Endothelial cell of umbilical vein (primary cell): ENCODE data around the gene RLN3. TPM values are rescaled to one million over a fixed set of nuclear protein-coding genes. Genes with fewer than 3 reads are reported as not detected.

Experiments used
- BruUV-seq: library from RNA; stranded (reverse); fragments of 400-500 nt; replicated peaks from 2 replicates; lab custom pipeline; 2021; lab: Mats Ljungman, UMichigan
- CTCF ChIA-PET: fragments of 300-600, 350-600 bp; sonication (Branson Sonifier 250); formaldehyde crosslinking; loops from one replicate; lab custom pipeline; 2021; ENCODE audit warnings: antibody characterized with exemption, inconsistent platforms; lab: Charles Lee
- POLR2A ChIA-PET: fragments of 300-600, 350-600 bp; sonication (Branson Sonifier 250); formaldehyde crosslinking; loops from one replicate; lab custom pipeline; 2021; ENCODE audit warnings: antibody characterized with exemption, inconsistent platforms; lab: Charles Lee
- DNase-seq: peaks from one replicate; pipeline ENCODE4 v3.0.0-alpha.2; 2011; ENCODE audit warnings: low read depth, low spot score
- FAIRE-seq: peaks from 2 replicates; lab custom pipeline; 2011; peaks lifted over from hg19 to GRCh38; lab: Jason Lieb, UNC
- H2AFZ ChIP-seq: 2 replicates; pipeline ENCODE4 v1.6.0; 2012; ENCODE audit warnings: low read depth, low read length, control low read depth, inconsistent platforms
- H3K27ac ChIP-seq: 2 replicates; pipeline ENCODE4 v1.5.1; 2011; ENCODE audit warnings: low read depth, mild to moderate bottlenecking, control low read depth, low read length, moderate library complexity; ENCODE audit not compliant: insufficient read depth
- H3K27me3 ChIP-seq, 2 experiments: 2 replicates each; pipeline versions ENCODE4 v1.6.0 to v1.6.1; 2011; ENCODE audit warnings: low read length in 2 of 2, mixed read lengths in 1 of 2; ENCODE audit not compliant: control insufficient read depth in 2 of 2, insufficient read depth in 2 of 2
- H3K36me3 ChIP-seq, 2 experiments: 2 replicates in 1 of 2; 3 replicates in 1 of 2; pipeline ENCODE4 v1.5.1; 2011; ENCODE audit warnings: low read length in 2 of 2, mild to moderate bottlenecking in 1 of 2, moderate library complexity in 1 of 2; ENCODE audit not compliant: control insufficient read depth in 2 of 2, insufficient read depth in 2 of 2; ENCODE audit errors: extremely low read depth in 1 of 2
- H3K4me1 ChIP-seq: 3 replicates; pipeline ENCODE4 v1.5.1; 2011; ENCODE audit warnings: mild to moderate bottlenecking, low read length; ENCODE audit not compliant: control insufficient read depth, insufficient read depth; ENCODE audit errors: extremely low read depth
- H3K4me2 ChIP-seq: 2 replicates; pipeline ENCODE4 v1.6.1; 2011; ENCODE audit warnings: low read length, control low read depth, mixed read lengths; ENCODE audit not compliant: insufficient read depth
- H3K4me3 ChIP-seq, 3 experiments: fragments of 200-600 bp in 1 of 3; sonication (generic), shearing (Covaris generic) in 1 of 3; replicated peaks in 1 of 3; 2 replicates each; pipeline ENCODE4 v1.5.1; 2011 to 2016; ENCODE audit warnings: control low read depth in 3 of 3, low read length in 3 of 3, mild to moderate bottlenecking in 2 of 3, inconsistent platforms in 1 of 3, low read depth in 1 of 3, moderate library complexity in 1 of 3; ENCODE audit not compliant: insufficient read depth in 1 of 3
- H3K79me2 ChIP-seq: 2 replicates; pipeline ENCODE4 v1.6.0; 2012; ENCODE audit warnings: low read length, inconsistent platforms; ENCODE audit not compliant: control insufficient read depth, insufficient read depth
- H3K9ac ChIP-seq: replicated peaks from 2 replicates; pipeline ENCODE3; 2011; ENCODE audit warnings: low read length, control low read depth; ENCODE audit not compliant: insufficient read depth; ENCODE audit errors: extremely low read depth
- H3K9me1 ChIP-seq: replicated peaks from 3 replicates; pipeline ENCODE4 v1.6.0; 2011; ENCODE audit warnings: mild to moderate bottlenecking, low read length; ENCODE audit not compliant: control insufficient read depth, insufficient read depth; ENCODE audit errors: extremely low read depth
- H3K9me3 ChIP-seq: replicated peaks from 2 replicates; pipeline ENCODE4 v1.5.1; 2012; ENCODE audit warnings: low read length, inconsistent platforms; ENCODE audit not compliant: control insufficient read depth, insufficient read depth
- H4K20me1 ChIP-seq: replicated peaks from 2 replicates; pipeline ENCODE3; 2011; ENCODE audit warnings: mild to moderate bottlenecking, low read length; ENCODE audit not compliant: control insufficient read depth, insufficient read depth; ENCODE audit errors: extremely low read depth
- CTCF ChIP-seq, 2 donors: IDR thresholded peaks; 1 replicate in 1 of 2; 2 replicates in 1 of 2; pipeline ENCODE4 v1.5.1; 2011; ENCODE audit warnings: low read length in 2 of 2, mild to moderate bottlenecking in 2 of 2, moderate library complexity in 2 of 2, control low read depth in 1 of 2, inconsistent platforms in 1 of 2, low read depth in 1 of 2; ENCODE audit not compliant: insufficient read depth in 1 of 2; ENCODE audit errors: extremely low read depth in 1 of 2
- EZH2 ChIP-seq: IDR thresholded peaks from 2 replicates; pipeline ENCODE4 v1.6.1; 2012; ENCODE audit warnings: borderline replicate concordance, low read depth, mild to moderate bottlenecking, moderate library complexity, low read length, inconsistent platforms; ENCODE audit not compliant: severe bottlenecking
- FOS ChIP-seq: IDR thresholded peaks from 2 replicates; pipeline ENCODE4 v1.6.1; 2011; ENCODE audit warnings: mild to moderate bottlenecking, low read length, moderate library complexity, borderline replicate concordance; ENCODE audit not compliant: insufficient read depth
- GATA2 ChIP-seq: IDR thresholded peaks from 2 replicates; pipeline ENCODE4 v1.7.0; 2011; ENCODE audit warnings: low read depth, mild to moderate bottlenecking, moderate library complexity, mixed read lengths, low read length; ENCODE audit not compliant: insufficient read length, insufficient read depth
- JUN ChIP-seq: IDR thresholded peaks from 2 replicates; pipeline ENCODE4 v1.6.1; 2011; ENCODE audit warnings: borderline replicate concordance, low read depth; ENCODE audit not compliant: insufficient read length, insufficient read depth
- MAX ChIP-seq: IDR thresholded peaks from 2 replicates; pipeline ENCODE4 v1.6.1; 2011; ENCODE audit not compliant: insufficient read depth, insufficient read length
- MYC ChIP-seq: IDR thresholded peaks from one replicate; pipeline ENCODE4 v1.6.1; 2011; ENCODE audit warnings: mild to moderate bottlenecking, low read depth, low read length
- POLR2A ChIP-seq: IDR thresholded peaks from 2 replicates; pipeline ENCODE4 v1.6.1; 2012; ENCODE audit warnings: low read depth, mild to moderate bottlenecking, control low read depth, low read length
- POLR2AphosphoS5 ChIP-seq: IDR thresholded peaks from 2 replicates; pipeline ENCODE4 v1.6.1; 2012; ENCODE audit warnings: low read depth, mild to moderate bottlenecking, control low read depth, low read length, moderate library complexity; ENCODE audit not compliant: insufficient read depth
- dilution Hi-C: fragments of 300-500 bp; cut with MboI; formaldehyde crosslinking; loops from one replicate; pipeline ENCODE4 v1.15.0; 2019; ENCODE audit warnings: low sequenced_read_pairs; ENCODE audit not compliant: extremely low pct_ligation_motif_present
- intact Hi-C: fragments of 100-400 bp; cut with micrococcal nuclease; formaldehyde crosslinking; loops from one replicate; pipeline ENCODE4 v1.10.0; 2022
- polyA plus RNA-seq, 4 experiments: library from polyadenylated mRNA; depleted of rRNA in 3 of 4; stranded (reverse) in 3 of 4; unstranded in 1 of 4; fragments of >200 nt; gene quantifications; 2 replicates each; pipeline versions ENCODE4 v1.2.1 to v1.2.3, GENCODE V29; 2011 to 2012; ENCODE audit warnings: missing spikeins in 1 of 4
- total RNA-seq: library from RNA; stranded (reverse); gene quantifications from 2 replicates; pipeline ENCODE4 v1.2.3, GENCODE V29; 2021

Gene RLN3
- total and polyA plus RNA-seq, 2 donors (not counting 3 experiments of a cell fraction or from before 2014, with no cell fraction given), result not detected

DNA sequence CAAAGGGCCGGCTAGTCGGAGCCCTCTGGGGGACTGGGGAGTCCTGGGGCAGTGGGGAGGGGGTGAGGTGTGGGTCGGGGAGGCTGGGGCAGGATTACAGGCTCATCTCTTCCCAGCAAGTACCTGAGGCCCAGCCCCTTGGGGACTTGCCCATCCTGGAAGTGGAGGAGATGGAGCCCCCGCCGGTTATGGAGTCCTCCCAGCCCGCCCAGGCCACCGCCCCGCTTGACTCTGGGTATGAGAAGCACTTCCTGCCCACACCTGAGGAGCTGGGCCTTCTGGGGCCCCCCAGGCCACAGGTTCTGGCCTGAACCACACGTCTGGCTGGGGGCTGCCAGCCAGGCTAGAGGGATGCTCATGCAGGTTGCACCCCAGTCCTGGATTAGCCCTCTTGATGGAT, 24.0 kb downstream of the RLN3 start:
- H3K9ac ChIP-seq, result no peak overlapping the region
- ChIA-PET POLR2A (interaction anchor here (1.0 kb wide), 1 partner anchor 85 kb away, joined by 5 read pairs; no protein-coding TSS in a partner anchor), CTCF (interaction anchor here (1.0 to 3.4 kb wide), 3 partner anchors 9 to 94 kb away, joined by 3 to 14 read pairs (median 12); partner anchors contain the start of gene IL27RA)
- intact Hi-C loops (no loop called here), dilution Hi-C loops (no loop called here)
- no peaks in the 10 kb centered on the region for H3K9me1 ChIP-seq
- no peaks in the 10 kb centered on the region for H4K20me1 ChIP-seq
- no peaks in the 10 kb centered on the region for H3K36me3 ChIP-seq
- no TSS peak for BruUV-seq
- no peaks in the 10 kb centered on the region for H3K79me2 ChIP-seq
- no peaks in the 10 kb centered on the region for H3K27me3 ChIP-seq
- no peak for TF ChIP-seq EZH2
- TF ChIP-seq JUN, result no peak
- TF ChIP-seq FOS, result no peak
- TF ChIP-seq POLR2AphosphoS5, result no peak
- TF ChIP-seq MYC, result no peak
- no peak for TF ChIP-seq POLR2A
- no peak for TF ChIP-seq MAX
- no peak for TF ChIP-seq CTCF (IDR thresholded peaks at IDR 0.05; ENCODE audit: extremely low read depth in 1 of 2, insufficient read depth in 1 of 2, low read depth in 1 of 2, low read length in 2 of 2)
- no peak for TF ChIP-seq GATA2
- H3K9me3 ChIP-seq, result no peaks in the 10 kb centered on the region
- H3K27ac ChIP-seq, result no peak overlapping the region
- H3K4me2 ChIP-seq, result no peak overlapping the region
- no peak overlapping the region for H3K4me3 ChIP-seq
- FAIRE-seq, result no peak
- no peaks in the 10 kb centered on the region for H3K4me1 ChIP-seq
- no peak overlapping the region for H2AFZ ChIP-seq
- no peak for DNase-seq
